Measurements from ENCODE around the gene LCK. TPM values are rescaled to one million over a fixed set of nuclear protein-coding genes. Genes with fewer than 3 reads are reported as not detected.
A peak's percentile ranks its signal among the peaks of the same experiment; 100 is the strongest.

Gene LCK
- total and polyA plus RNA-seq, 2 experiments from 2014 or later, result 33.2 to 86.6 TPM

DNA sequence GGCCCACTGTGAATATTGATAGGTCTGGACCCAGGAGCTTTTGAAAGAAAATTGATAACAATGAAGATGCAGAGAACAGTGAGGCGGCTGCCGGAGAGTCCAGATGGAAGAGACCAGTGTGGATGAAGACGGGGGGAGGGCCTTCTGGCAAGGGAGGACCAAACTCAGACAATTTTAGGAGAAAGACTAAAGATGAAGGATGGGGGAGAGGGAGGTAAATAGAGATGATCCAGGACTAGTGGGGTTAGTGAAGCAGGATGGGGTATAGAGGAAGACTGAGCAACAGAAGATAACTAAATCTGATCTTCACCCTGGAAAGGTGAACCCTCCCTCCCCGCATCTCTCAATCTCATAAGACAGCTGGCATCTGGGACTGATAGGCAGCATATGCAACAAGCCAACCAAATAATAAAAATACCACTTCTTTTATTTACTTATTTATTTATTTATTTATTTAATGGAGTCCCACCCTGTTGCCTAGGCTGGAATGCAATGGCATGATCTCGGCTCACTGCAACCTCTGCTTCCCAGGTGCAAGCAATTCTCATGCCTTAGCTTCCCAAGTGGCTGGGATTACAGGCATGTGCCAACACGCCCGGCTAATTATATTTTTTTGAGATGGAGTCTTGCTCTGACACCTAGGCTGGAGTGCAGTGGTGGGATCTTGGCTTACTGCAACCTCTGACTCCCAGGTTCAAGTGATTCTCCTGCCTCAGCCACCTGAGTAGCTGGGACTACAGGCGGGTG, 18.3 kb upstream of the LCK start:
- Mint-ChIP-seq H3K27ac (peak overlapping the region; percentile 42; the same call in 1 of the 2 replicates), H3K27me3 (ENCODE audit: insufficient read depth, low read depth, poor library complexity) (peaks cover 3% of the 10 kb centered on the region), H3K36me3 (ENCODE audit: low read depth) (peaks cover 53% of the 10 kb centered on the region), H3K9me3 (no peaks in the 10 kb centered on the region), H3K4me3 (no peak overlapping the region), H3K4me1 (peaks cover 4% of the 10 kb centered on the region; the same call in 2 of the 3 replicates)
- H3K79me2 ChIP-seq (replicated peaks; ENCODE audit: insufficient read depth), result no peaks in the 10 kb centered on the region
- H3K4me3 ChIP-seq, result no peak overlapping the region
- peaks cover 32% of the 10 kb centered on the region for H3K36me3 ChIP-seq (ENCODE audit: insufficient read depth)
- H3F3A ChIP-seq (replicated peaks; ENCODE audit: low read depth), result peaks cover 14% of the 10 kb centered on the region
- H3K4me2 ChIP-seq, result no peak overlapping the region
- H3K9me2 ChIP-seq (ENCODE audit: insufficient read depth), result no peaks in the 10 kb centered on the region
- no peaks in the 10 kb centered on the region for H3K4me1 ChIP-seq (ENCODE audit: insufficient read depth)
- H2AFZ ChIP-seq, result no peak overlapping the region
- DNase-seq (ENCODE audit: low spot score), result no peak
- no peak for TF ChIP-seq NANOG (IDR thresholded peaks at IDR 0.05; ENCODE audit: borderline replicate concordance)
- no peak for TF ChIP-seq STAT1 (IDR thresholded peaks at IDR 0.05; ENCODE audit: unreplicated experiment)
- TF ChIP-seq, protein P1, sequence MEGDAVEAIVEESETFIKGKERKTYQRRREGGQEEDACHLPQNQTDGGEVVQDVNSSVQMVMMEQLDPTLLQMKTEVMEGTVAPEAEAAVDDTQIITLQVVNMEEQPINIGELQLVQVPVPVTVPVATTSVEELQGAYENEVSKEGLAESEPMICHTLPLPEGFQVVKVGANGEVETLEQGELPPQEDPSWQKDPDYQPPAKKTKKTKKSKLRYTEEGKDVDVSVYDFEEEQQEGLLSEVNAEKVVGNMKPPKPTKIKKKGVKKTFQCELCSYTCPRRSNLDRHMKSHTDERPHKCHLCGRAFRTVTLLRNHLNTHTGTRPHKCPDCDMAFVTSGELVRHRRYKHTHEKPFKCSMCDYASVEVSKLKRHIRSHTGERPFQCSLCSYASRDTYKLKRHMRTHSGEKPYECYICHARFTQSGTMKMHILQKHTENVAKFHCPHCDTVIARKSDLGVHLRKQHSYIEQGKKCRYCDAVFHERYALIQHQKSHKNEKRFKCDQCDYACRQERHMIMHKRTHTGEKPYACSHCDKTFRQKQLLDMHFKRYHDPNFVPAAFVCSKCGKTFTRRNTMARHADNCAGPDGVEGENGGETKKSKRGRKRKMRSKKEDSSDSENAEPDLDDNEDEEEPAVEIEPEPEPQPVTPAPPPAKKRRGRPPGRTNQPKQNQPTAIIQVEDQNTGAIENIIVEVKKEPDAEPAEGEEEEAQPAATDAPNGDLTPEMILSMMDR (conservative IDR thresholded peaks at IDR 0.05; ENCODE audit: low read depth in 2 of 2), result no peak
- TF ChIP-seq, protein P2, sequence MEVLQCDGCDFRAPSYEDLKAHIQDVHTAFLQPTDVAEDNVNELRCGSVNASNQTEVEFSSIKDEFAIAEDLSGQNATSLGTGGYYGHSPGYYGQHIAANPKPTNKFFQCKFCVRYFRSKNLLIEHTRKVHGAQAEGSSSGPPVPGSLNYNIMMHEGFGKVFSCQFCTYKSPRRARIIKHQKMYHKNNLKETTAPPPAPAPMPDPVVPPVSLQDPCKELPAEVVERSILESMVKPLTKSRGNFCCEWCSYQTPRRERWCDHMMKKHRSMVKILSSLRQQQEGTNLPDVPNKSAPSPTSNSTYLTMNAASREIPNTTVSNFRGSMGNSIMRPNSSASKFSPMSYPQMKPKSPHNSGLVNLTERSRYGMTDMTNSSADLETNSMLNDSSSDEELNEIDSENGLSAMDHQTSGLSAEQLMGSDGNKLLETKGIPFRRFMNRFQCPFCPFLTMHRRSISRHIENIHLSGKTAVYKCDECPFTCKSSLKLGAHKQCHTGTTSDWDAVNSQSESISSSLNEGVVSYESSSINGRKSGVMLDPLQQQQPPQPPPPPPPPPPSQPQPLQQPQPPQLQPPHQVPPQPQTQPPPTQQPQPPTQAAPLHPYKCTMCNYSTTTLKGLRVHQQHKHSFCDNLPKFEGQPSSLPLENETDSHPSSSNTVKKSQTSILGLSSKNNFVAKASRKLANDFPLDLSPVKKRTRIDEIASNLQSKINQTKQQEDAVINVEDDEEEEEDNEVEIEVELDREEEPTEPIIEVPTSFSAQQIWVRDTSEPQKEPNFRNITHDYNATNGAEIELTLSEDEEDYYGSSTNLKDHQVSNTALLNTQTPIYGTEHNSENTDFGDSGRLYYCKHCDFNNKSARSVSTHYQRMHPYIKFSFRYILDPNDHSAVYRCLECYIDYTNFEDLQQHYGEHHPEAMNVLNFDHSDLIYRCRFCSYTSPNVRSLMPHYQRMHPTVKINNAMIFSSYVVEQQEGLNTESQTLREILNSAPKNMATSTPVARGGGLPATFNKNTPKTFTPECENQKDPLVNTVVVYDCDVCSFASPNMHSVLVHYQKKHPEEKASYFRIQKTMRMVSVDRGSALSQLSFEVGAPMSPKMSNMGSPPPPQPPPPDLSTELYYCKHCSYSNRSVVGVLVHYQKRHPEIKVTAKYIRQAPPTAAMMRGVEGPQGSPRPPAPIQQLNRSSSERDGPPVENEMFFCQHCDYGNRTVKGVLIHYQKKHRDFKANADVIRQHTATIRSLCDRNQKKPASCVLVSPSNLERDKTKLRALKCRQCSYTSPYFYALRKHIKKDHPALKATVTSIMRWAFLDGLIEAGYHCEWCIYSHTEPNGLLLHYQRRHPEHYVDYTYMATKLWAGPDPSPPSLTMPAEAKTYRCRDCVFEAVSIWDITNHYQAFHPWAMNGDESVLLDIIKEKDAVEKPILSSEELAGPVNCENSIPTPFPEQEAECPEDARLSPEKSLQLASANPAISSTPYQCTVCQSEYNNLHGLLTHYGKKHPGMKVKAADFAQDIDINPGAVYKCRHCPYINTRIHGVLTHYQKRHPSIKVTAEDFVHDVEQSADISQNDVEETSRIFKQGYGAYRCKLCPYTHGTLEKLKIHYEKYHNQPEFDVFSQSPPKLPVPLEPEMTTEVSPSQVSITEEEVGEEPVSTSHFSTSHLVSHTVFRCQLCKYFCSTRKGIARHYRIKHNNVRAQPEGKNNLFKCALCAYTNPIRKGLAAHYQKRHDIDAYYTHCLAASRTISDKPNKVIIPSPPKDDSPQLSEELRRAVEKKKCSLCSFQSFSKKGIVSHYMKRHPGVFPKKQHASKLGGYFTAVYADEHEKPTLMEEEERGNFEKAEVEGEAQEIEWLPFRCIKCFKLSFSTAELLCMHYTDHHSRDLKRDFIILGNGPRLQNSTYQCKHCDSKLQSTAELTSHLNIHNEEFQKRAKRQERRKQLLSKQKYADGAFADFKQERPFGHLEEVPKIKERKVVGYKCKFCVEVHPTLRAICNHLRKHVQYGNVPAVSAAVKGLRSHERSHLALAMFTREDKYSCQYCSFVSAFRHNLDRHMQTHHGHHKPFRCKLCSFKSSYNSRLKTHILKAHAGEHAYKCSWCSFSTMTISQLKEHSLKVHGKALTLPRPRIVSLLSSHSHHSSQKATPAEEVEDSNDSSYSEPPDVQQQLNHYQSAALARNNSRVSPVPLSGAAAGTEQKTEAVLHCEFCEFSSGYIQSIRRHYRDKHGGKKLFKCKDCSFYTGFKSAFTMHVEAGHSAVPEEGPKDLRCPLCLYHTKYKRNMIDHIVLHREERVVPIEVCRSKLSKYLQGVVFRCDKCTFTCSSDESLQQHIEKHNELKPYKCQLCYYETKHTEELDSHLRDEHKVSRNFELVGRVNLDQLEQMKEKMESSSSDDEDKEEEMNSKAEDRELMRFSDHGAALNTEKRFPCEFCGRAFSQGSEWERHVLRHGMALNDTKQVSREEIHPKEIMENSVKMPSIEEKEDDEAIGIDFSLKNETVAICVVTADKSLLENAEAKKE (CRISPR knock-in tag; IDR thresholded peaks at IDR 0.05), result no peak
- no peak for TF ChIP-seq CREB1 (CRISPR knock-in tag; IDR thresholded peaks at IDR 0.05; ENCODE audit: low read depth)
- no peak for TF ChIP-seq EZH2phosphoT487 (IDR thresholded peaks at IDR 0.05; ENCODE audit: unreplicated experiment)
- no peak for TF ChIP-seq JUNB (IDR thresholded peaks at IDR 0.05; ENCODE audit: unreplicated experiment)
- no peak for TF ChIP-seq POLR2AphosphoS5 (IDR thresholded peaks at IDR 0.05; ENCODE audit: low read depth)
- TF ChIP-seq EZH2 (IDR thresholded peaks at IDR 0.05; ENCODE audit: low read depth, unreplicated experiment), result no peak
- no peak for TF ChIP-seq ZNF114 (CRISPR knock-in tag; IDR thresholded peaks at IDR 0.05)
- no peak for TF ChIP-seq ZNF331 (CRISPR knock-in tag; IDR thresholded peaks at IDR 0.05; ENCODE audit: low read depth)
- ATAC-seq, result no peak
- H3K27ac ChIP-seq (ENCODE audit: low read depth), result peak overlapping the region; percentile 69; the same call in 1 of the 2 replicates
- no peaks in the 10 kb centered on the region for H3K27me3 ChIP-seq (ENCODE audit: insufficient read depth)
- H4K20me1 ChIP-seq (replicated peaks; ENCODE audit: insufficient read depth), result peaks cover 2% of the 10 kb centered on the region

Data from GM23338 (cell line).